ENCODE measurements around the gene GFY.
"Not testable (repeated sequence)": the region's sequence is repeated elsewhere in the genome, so short reads cannot be mapped to it uniquely, and the experiment has no call there.

GFY gene

GRCh38 chr19:49444100-49444700, 19.0 kb downstream of the GFY start:
- not testable (repeated sequence) for DNase-seq

GRCh38 chr19:49445997-49446396, 20.8 kb downstream of the GFY start:
- no peak for DNase-seq

GRCh38 chr19:49447485-49448431, 22.6 kb downstream of the GFY start:
- no peak for DNase-seq

- DNase-seq, result no peak
These were observed 23.2 kb downstream of the GFY start for GRCh38 chr19:49448432-49448786.

GRCh38 chr19:49450405-49450804, 25.2 kb downstream of the GFY start:
- no peak for DNase-seq

- peak; percentile 84 to 99 (median 93) for DNase-seq
These were observed 26.4 kb downstream of the GFY start, which contains the start of gene PIH1D1 for GRCh38 chr19:49451430-49452181. TSS of gene PIH1D1 (minus strand) at chr19:49451814. CDS start at chr19:49451574, 240 bp downstream.

- peak; percentile 97 to 99 (median 98) for DNase-seq
These were observed 28.0 kb downstream of the GFY start, which contains the start of gene ALDH16A1 for GRCh38 chr19:49453013-49453756. TSS of gene ALDH16A1 (plus strand) at chr19:49453225. CDS start at chr19:49453332, 107 bp downstream.

- DNase-seq, result no peak
These were observed 28.6 kb downstream of the GFY start for GRCh38 chr19:49453757-49454240.

GRCh38 chr19:49455773-49456172, 30.6 kb downstream of the GFY start:
- no peak for DNase-seq

GRCh38 chr19:49456326-49456725, 31.1 kb downstream of the GFY start:
- DNase-seq, result no peak

GRCh38 chr19:49458567-49458903, 33.3 kb downstream of the GFY start:
- no peak for DNase-seq

GRCh38 chr19:49459388-49459787, 34.2 kb downstream of the GFY start:
- no peak for DNase-seq

- not testable (repeated sequence) for DNase-seq
These were observed 35.9 kb downstream of the GFY start for GRCh38 chr19:49461130-49461529.

GRCh38 chr19:49461656-49462055, 36.5 kb downstream of the GFY start:
- DNase-seq, result no peak

GRCh38 chr19:49462492-49462891, 37.3 kb downstream of the GFY start:
- no peak for DNase-seq

- DNase-seq, result no peak
These were observed 39.0 kb downstream of the GFY start for GRCh38 chr19:49463960-49464740.

- no peak for DNase-seq
These were observed 40.2 kb downstream of the GFY start for GRCh38 chr19:49465371-49465770.

GRCh38 chr19:49468199-49468598, 43.0 kb downstream of the GFY start:
- DNase-seq, result no peak

GRCh38 chr19:49468746-49469447, 43.7 kb downstream of the GFY start:
- peak; percentile 77 to 99 (median 86) for DNase-seq

GRCh38 chr19:49469828-49470614, 44.8 kb downstream of the GFY start:
- peak; percentile 60 to 92 (median 78) for DNase-seq
